ENCODE measurements around the gene CFAP69. TPM values are rescaled to one million over a fixed set of nuclear protein-coding genes. Genes with fewer than 3 reads are reported as not detected.

CFAP69 gene
- total RNA-seq, 2 experiments from 2014 or later = 0.42 TPM; not detected in 1

- DNase-seq (no peak), ATAC-seq (no peak)
- H3K27me3 Mint-ChIP-seq = peaks cover 27% of the 10 kb centered on the region
- no peaks in the 10 kb centered on the region for H3K36me3 Mint-ChIP-seq
- no peak overlapping the region for H3K27ac Mint-ChIP-seq
- H3K4me3 Mint-ChIP-seq = no peak overlapping the region
- no peaks in the 10 kb centered on the region for H3K4me1 Mint-ChIP-seq
- no peaks in the 10 kb centered on the region for H3K9me3 Mint-ChIP-seq (ENCODE audit: low read depth)
- CTCF ChIA-PET = interaction anchor here (0.6 to 1.3 kb wide), 2 partner anchors 11 to 12 kb away, joined by 3 to 4 read pairs; partner anchors contain the start of gene STEAP2
Observed at GRCh38 chr7:90222811-90223725, 21.9 kb upstream of the CFAP69 start.

- Mint-ChIP-seq H3K36me3 (no peaks in the 10 kb centered on the region), H3K4me3 (no peak overlapping the region), H3K4me1 (no peaks in the 10 kb centered on the region), H3K9me3 (ENCODE audit: low read depth) (no peaks in the 10 kb centered on the region), H3K27me3 (peaks cover 29% of the 10 kb centered on the region), H3K27ac (no peak overlapping the region)
- no peak for DNase-seq
- no peak for ATAC-seq
- CTCF ChIA-PET = no interaction called here
Observed at GRCh38 chr7:90224195-90224594, 20.8 kb upstream of the CFAP69 start.

- CTCF ChIA-PET = no interaction called here
- ATAC-seq (no peak), DNase-seq (no peak)
- Mint-ChIP-seq H3K27me3 (peaks cover 29% of the 10 kb centered on the region), H3K9me3 (ENCODE audit: low read depth) (no peaks in the 10 kb centered on the region), H3K4me3 (no peak overlapping the region), H3K27ac (no peak overlapping the region), H3K4me1 (no peaks in the 10 kb centered on the region), H3K36me3 (no peaks in the 10 kb centered on the region)
Observed at GRCh38 chr7:90225181-90225580, 19.8 kb upstream of the CFAP69 start.

- no peak overlapping the region for H3K27ac Mint-ChIP-seq
- DNase-seq (no peak), ATAC-seq (no peak)
- no peak overlapping the region for H3K4me3 Mint-ChIP-seq
- H3K9me3 Mint-ChIP-seq (ENCODE audit: low read depth) = no peaks in the 10 kb centered on the region
- CTCF ChIA-PET = no interaction called here
- H3K4me1 Mint-ChIP-seq = no peaks in the 10 kb centered on the region
- no peaks in the 10 kb centered on the region for H3K36me3 Mint-ChIP-seq
- peaks cover 26% of the 10 kb centered on the region for H3K27me3 Mint-ChIP-seq
Observed at GRCh38 chr7:90225601-90226000, 19.4 kb upstream of the CFAP69 start.

GRCh38 chr7:90227259-90227658 lies 17.7 kb upstream of the CFAP69 start:
- Mint-ChIP-seq H3K9me3 (ENCODE audit: low read depth) (no peaks in the 10 kb centered on the region), H3K4me3 (no peak overlapping the region), H3K27me3 (peaks cover 22% of the 10 kb centered on the region), H3K4me1 (no peaks in the 10 kb centered on the region), H3K36me3 (no peaks in the 10 kb centered on the region), H3K27ac (no peak overlapping the region)
- ATAC-seq (no peak), DNase-seq (no peak)
- CTCF ChIA-PET = interaction anchor here (1.5 kb wide), 1 partner anchor 16 kb away, joined by 5 read pairs; the partner anchor contains the start of gene STEAP2

GRCh38 chr7:90229682-90230081 lies 15.3 kb upstream of the CFAP69 start:
- H3K36me3 Mint-ChIP-seq = no peaks in the 10 kb centered on the region
- DNase-seq (no peak), ATAC-seq (no peak)
- H3K4me3 Mint-ChIP-seq = no peak overlapping the region
- no peaks in the 10 kb centered on the region for H3K4me1 Mint-ChIP-seq
- H3K27me3 Mint-ChIP-seq = peaks cover 12% of the 10 kb centered on the region
- H3K9me3 Mint-ChIP-seq (ENCODE audit: low read depth) = no peaks in the 10 kb centered on the region
- CTCF ChIA-PET = no interaction called here
- H3K27ac Mint-ChIP-seq = no peak overlapping the region

GRCh38 chr7:90230834-90231233 lies 14.1 kb upstream of the CFAP69 start:
- DNase-seq = no peak
- no peak for ATAC-seq
- no peak overlapping the region for H3K27ac Mint-ChIP-seq
- H3K27me3 Mint-ChIP-seq = peaks cover 11% of the 10 kb centered on the region
- no peaks in the 10 kb centered on the region for H3K9me3 Mint-ChIP-seq (ENCODE audit: low read depth)
- CTCF ChIA-PET = no interaction called here
- H3K4me3 Mint-ChIP-seq = no peak overlapping the region
- no peaks in the 10 kb centered on the region for H3K4me1 Mint-ChIP-seq
- no peaks in the 10 kb centered on the region for H3K36me3 Mint-ChIP-seq

- peaks cover 11% of the 10 kb centered on the region for H3K27me3 Mint-ChIP-seq
- H3K4me1 Mint-ChIP-seq = no peaks in the 10 kb centered on the region
- H3K36me3 Mint-ChIP-seq = no peaks in the 10 kb centered on the region
- CTCF ChIA-PET = no interaction called here
- no peak overlapping the region for H3K4me3 Mint-ChIP-seq
- no peaks in the 10 kb centered on the region for H3K9me3 Mint-ChIP-seq (ENCODE audit: low read depth)
- no peak for ATAC-seq
- DNase-seq = no peak
- H3K27ac Mint-ChIP-seq = no peak overlapping the region
Observed at GRCh38 chr7:90231304-90231703, 13.7 kb upstream of the CFAP69 start.

GRCh38 chr7:90232430-90232829 lies 12.5 kb upstream of the CFAP69 start:
- H3K9me3 Mint-ChIP-seq (ENCODE audit: low read depth) = no peaks in the 10 kb centered on the region
- CTCF ChIA-PET = no interaction called here
- no peak overlapping the region for H3K4me3 Mint-ChIP-seq
- DNase-seq (no peak), ATAC-seq (no peak)
- H3K4me1 Mint-ChIP-seq = no peaks in the 10 kb centered on the region
- H3K27me3 Mint-ChIP-seq = peaks cover 18% of the 10 kb centered on the region
- H3K36me3 Mint-ChIP-seq = no peaks in the 10 kb centered on the region
- H3K27ac Mint-ChIP-seq = no peak overlapping the region

- Mint-ChIP-seq H3K4me3 (no peak overlapping the region), H3K27me3 (peaks cover 16% of the 10 kb centered on the region), H3K36me3 (no peaks in the 10 kb centered on the region), H3K27ac (no peak overlapping the region), H3K4me1 (no peaks in the 10 kb centered on the region), H3K9me3 (ENCODE audit: low read depth) (no peaks in the 10 kb centered on the region)
- ATAC-seq = no peak
- no peak for DNase-seq
- CTCF ChIA-PET = no interaction called here
Observed at GRCh38 chr7:90233569-90233968, 11.4 kb upstream of the CFAP69 start.

- DNase-seq (no peak), ATAC-seq (no peak)
- Mint-ChIP-seq H3K4me1 (peaks cover 5% of the 10 kb centered on the region), H3K27me3 (peaks cover 14% of the 10 kb centered on the region), H3K36me3 (no peaks in the 10 kb centered on the region), H3K9me3 (ENCODE audit: low read depth) (no peaks in the 10 kb centered on the region), H3K4me3 (no peak overlapping the region), H3K27ac (no peak overlapping the region)
- CTCF ChIA-PET = no interaction called here
Observed at GRCh38 chr7:90236721-90237289, 8.2 kb upstream of the CFAP69 start.

GRCh38 chr7:90238022-90238421 lies 7.0 kb upstream of the CFAP69 start:
- H3K4me1 Mint-ChIP-seq = peaks cover 5% of the 10 kb centered on the region
- CTCF ChIA-PET = no interaction called here
- no peak overlapping the region for H3K27ac Mint-ChIP-seq
- DNase-seq (no peak), ATAC-seq (no peak)
- no peak overlapping the region for H3K4me3 Mint-ChIP-seq
- peaks cover 21% of the 10 kb centered on the region for H3K27me3 Mint-ChIP-seq
- no peaks in the 10 kb centered on the region for H3K36me3 Mint-ChIP-seq
- H3K9me3 Mint-ChIP-seq (ENCODE audit: low read depth) = no peaks in the 10 kb centered on the region

- Mint-ChIP-seq H3K27me3 (peaks cover 23% of the 10 kb centered on the region), H3K27ac (no peak overlapping the region), H3K4me3 (no peak overlapping the region), H3K36me3 (no peaks in the 10 kb centered on the region), H3K4me1 (peaks cover 6% of the 10 kb centered on the region), H3K9me3 (ENCODE audit: low read depth) (no peaks in the 10 kb centered on the region)
- ATAC-seq (no peak), DNase-seq (no peak)
- CTCF ChIA-PET = no interaction called here
Observed at GRCh38 chr7:90238583-90238982, 6.4 kb upstream of the CFAP69 start.

- H3K27me3 Mint-ChIP-seq = peaks cover 28% of the 10 kb centered on the region
Observed at GRCh38 chr7:90239050-90239449, 5.9 kb upstream of the CFAP69 start.

More at GRCh38 chr7:90239050-90239449, 5.9 kb upstream of the CFAP69 start:
- Mint-ChIP-seq H3K9me3 (ENCODE audit: low read depth) (no peaks in the 10 kb centered on the region), H3K27ac (no peak overlapping the region), H3K36me3 (no peaks in the 10 kb centered on the region), H3K4me1 (peaks cover 10% of the 10 kb centered on the region), H3K4me3 (no peak overlapping the region)
- ATAC-seq (no peak), DNase-seq (no peak)
- CTCF ChIA-PET = no interaction called here
